SK-N-SH (cell line): ENCODE results near the gene CRHBP. TPM values are rescaled to one million over a fixed set of nuclear protein-coding genes. Genes with fewer than 3 reads are reported as not detected.

ENCODE experiments used
- CTCF ChIA-PET: fragments of 300-600, 350-600 bp; formaldehyde crosslinking; extraction: SDS; loops from one replicate; lab custom pipeline; 2021; lab: Yijun Ruan, JAX
- POLR2A ChIA-PET: fragments of 350-600 bp; sonication (Branson Sonifier 250); formaldehyde crosslinking; extraction: SDS; loops from one replicate; lab custom pipeline; 2020; ENCODE audit warnings: antibody characterized with exemption, inconsistent platforms; lab: Yijun Ruan, JAX
- DNase-seq: peaks from one replicate; pipeline ENCODE4 v3.0.0; 2012
- H2AFZ ChIP-seq: fragments of 200-600 bp; sonication (generic); 2 replicates; pipeline ENCODE4 v1.8.1; 2016; ENCODE audit warnings: antibody characterized with exemption, mild to moderate bottlenecking, low read depth
- H3F3A ChIP-seq: fragments of 200-600 bp; sonication (generic); replicated peaks from 2 replicates; pipeline ENCODE3; 2016; ENCODE audit warnings: antibody characterized with exemption, mild to moderate bottlenecking; ENCODE audit not compliant: insufficient read depth
- H3K27ac ChIP-seq, 2 experiments: fragments of 200-500 bp in 1 of 2; fragments of 200-600 bp in 1 of 2; sonication (Bioruptor generic) in 1 of 2; sonication (generic), shearing (Covaris generic) in 1 of 2; 2 replicates each; pipeline versions ENCODE4 v1.5.1 to v1.6.1; 2014 to 2016; ENCODE audit warnings: low read depth in 2 of 2, inconsistent platforms in 1 of 2, low read length in 1 of 2, mild to moderate bottlenecking in 1 of 2, mixed read lengths in 1 of 2
- H3K27me3 ChIP-seq: fragments of 200-600 bp; sonication (generic), shearing (Covaris generic); 2 replicates; pipeline ENCODE4 v1.6.1; 2016; ENCODE audit warnings: mixed run types; ENCODE audit not compliant: insufficient read depth
- H3K36me3 ChIP-seq, 2 experiments: fragments of 200-500 bp in 1 of 2; fragments of 200-600 bp in 1 of 2; sonication (Bioruptor generic) in 1 of 2; sonication (generic) in 1 of 2; replicated peaks in 1 of 2; 2 replicates each; pipeline versions ENCODE3 to v1.5.1; 2014 to 2016; ENCODE audit warnings: low read length in 1 of 2, mild to moderate bottlenecking in 1 of 2; ENCODE audit not compliant: insufficient read depth in 2 of 2, control insufficient read depth in 1 of 2
- H3K4me1 ChIP-seq, 2 experiments: fragments of 200-500 bp in 1 of 2; fragments of 200-600 bp in 1 of 2; sonication (Bioruptor generic) in 1 of 2; sonication (generic), shearing (Covaris generic) in 1 of 2; 2 replicates each; pipeline versions ENCODE4 v1.5.1 to v1.6.1; 2014 to 2016; ENCODE audit warnings: low read depth in 1 of 2, low read length in 1 of 2, mixed run types in 1 of 2; ENCODE audit not compliant: insufficient read depth in 2 of 2, control insufficient read depth in 1 of 2
- H3K4me2 ChIP-seq: fragments of 200-600 bp; sonication (generic), shearing (Covaris generic); 2 replicates; pipeline ENCODE4 v1.6.1; 2017; ENCODE audit warnings: mixed run types
- H3K4me3 ChIP-seq, 2 experiments: fragments of 200-500 bp in 1 of 2; fragments of 200-600 bp in 1 of 2; sonication (Bioruptor generic) in 1 of 2; sonication (generic), shearing (Covaris generic) in 1 of 2; 2 replicates each; pipeline versions ENCODE4 v1.5.1 to v1.8.1; 2014 to 2016; ENCODE audit warnings: low read depth in 2 of 2, inconsistent platforms in 1 of 2, low read length in 1 of 2, mild to moderate bottlenecking in 1 of 2, mixed read lengths in 1 of 2, moderate library complexity in 1 of 2
- H3K79me2 ChIP-seq: fragments of 200-600 bp; sonication (generic); 2 replicates; pipeline ENCODE4 v1.8.1; 2017; ENCODE audit warnings: mild to moderate bottlenecking; ENCODE audit not compliant: insufficient read depth
- H3K9ac ChIP-seq: fragments of 200-600 bp; sonication (generic); 2 replicates; pipeline ENCODE4 v1.6.1; 2017; ENCODE audit warnings: mixed run types
- H3K9me2 ChIP-seq: fragments of 200-600 bp; sonication (generic); 2 replicates; pipeline ENCODE4 v1.6.1; 2017; ENCODE audit warnings: mixed run types
- H3K9me3 ChIP-seq: fragments of 200-600 bp; sonication (generic); 2 replicates; pipeline ENCODE4 v1.6.1; 2017; ENCODE audit warnings: mixed run types, mild to moderate bottlenecking, moderate library complexity
- H4K20me1 ChIP-seq: fragments of 200-600 bp; sonication (generic); 2 replicates; pipeline ENCODE4 v1.6.1; 2017; ENCODE audit warnings: mild to moderate bottlenecking, mixed run types; ENCODE audit not compliant: insufficient read depth
- CTCF ChIP-seq: fragments of 200-600 bp; sonication (generic); IDR thresholded peaks from 2 replicates; pipeline ENCODE4 v1.6.1; 2017; ENCODE audit warnings: antibody characterized with exemption, mild to moderate bottlenecking, moderate library complexity
- EP300 ChIP-seq, 2 experiments: IDR thresholded peaks; 2 replicates each; pipeline versions ENCODE4 v1.4.0 to v1.6.1; 2012; ENCODE audit warnings: borderline replicate concordance in 1 of 2, low read depth in 1 of 2, low read length in 1 of 2
- GATA2 ChIP-seq: sonication (generic); formaldehyde crosslinking; IDR thresholded peaks from 2 replicates; pipeline ENCODE4 v1.5.0; 2020; ENCODE audit warnings: mild to moderate bottlenecking, missing genetic modification reagents
- JUND ChIP-seq: IDR thresholded peaks from 2 replicates; pipeline ENCODE4 v1.4.0; 2012
- MXI1 ChIP-seq: IDR thresholded peaks from 2 replicates; pipeline ENCODE4 v1.6.1; 2012; ENCODE audit warnings: mild to moderate bottlenecking, low read depth, low read length, improper control_type of control experiment
- NFIC ChIP-seq: IDR thresholded peaks from 2 replicates; pipeline ENCODE4 v1.4.0; 2012; ENCODE audit warnings: borderline replicate concordance
- RFX5 ChIP-seq: IDR thresholded peaks from 2 replicates; pipeline ENCODE4 v1.6.1; 2012; ENCODE audit warnings: mild to moderate bottlenecking, improper control_type of control experiment, low read length
- RXRA ChIP-seq: IDR thresholded peaks from 2 replicates; pipeline ENCODE4 v1.4.0; 2012; ENCODE audit warnings: low read depth, mild to moderate bottlenecking, borderline replicate concordance
- SMC3 ChIP-seq: IDR thresholded peaks from 2 replicates; pipeline ENCODE4 v1.6.1; 2012; ENCODE audit warnings: low read depth, low read length, improper control_type of control experiment
- TCF12 ChIP-seq: IDR thresholded peaks from 2 replicates; pipeline ENCODE4 v1.4.0; 2012
- TEAD4 ChIP-seq: IDR thresholded peaks from 2 replicates; pipeline ENCODE4 v1.4.0; 2012; ENCODE audit warnings: mild to moderate bottlenecking, borderline replicate concordance; ENCODE audit not compliant: insufficient read depth
- WGBS: methylation state at CpG from one replicate; pipeline ENCODE4 v1.1.6; 2017; ENCODE audit warnings: low lambda C conversion rate; 5-methylcytosine and 5-hydroxymethylcytosine counted together
- polyA plus RNA-seq, 3 experiments: library from polyadenylated mRNA; depleted of rRNA; stranded (reverse); fragments of >200 nt; gene quantifications; 2 replicates each; pipeline ENCODE4 v1.2.3, GENCODE V29; 2012
- TF ChIP-seq, protein P1 (sequence below): fragments of 150-350 bp; IDR thresholded peaks from 2 replicates; pipeline ENCODE4 v1.6.1; 2017; ENCODE audit warnings: antibody characterized with exemption, low read length, low read depth, borderline replicate concordance

Gene CRHBP
- polyA plus RNA-seq, 1 of the 3 experiments (the other 2 are of a cell fraction): not detected

DNA sequence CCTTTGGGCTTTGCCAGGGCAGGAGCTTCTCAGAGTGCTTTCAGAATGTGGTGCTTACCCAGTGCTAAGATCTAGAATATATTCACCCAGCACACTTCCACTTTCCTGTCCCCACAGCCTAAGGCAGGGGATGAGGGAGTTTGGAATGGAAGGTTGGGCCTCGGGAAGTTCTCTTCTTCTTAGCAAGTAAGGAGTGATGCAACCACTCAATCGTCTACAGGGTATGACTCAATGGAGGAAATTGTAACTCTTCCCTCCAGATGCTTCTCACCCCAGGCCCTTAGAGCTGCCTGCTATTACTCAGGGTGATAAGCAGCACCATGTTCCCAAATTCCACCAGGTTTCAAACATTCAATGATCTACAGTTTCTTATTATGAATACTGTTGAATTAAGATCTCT is 46.6 kb downstream of the CRHBP start:
- no peaks in the 10 kb centered on the region for H3K36me3 ChIP-seq
- POLR2A ChIA-PET: no interaction called here
- no peak overlapping the region for H3K9ac ChIP-seq
- no peak for DNase-seq
- no peak overlapping the region for H2AFZ ChIP-seq
- H4K20me1 ChIP-seq: no peaks in the 10 kb centered on the region
- H3K9me2 ChIP-seq: no peaks in the 10 kb centered on the region
- H3K9me3 ChIP-seq: no peaks in the 10 kb centered on the region
- H3K4me1 ChIP-seq: no peaks in the 10 kb centered on the region
- H3K27me3 ChIP-seq: no peaks in the 10 kb centered on the region; the same call in 1 of the 2 replicates
- H3K4me3 ChIP-seq: no peak overlapping the region
- no peak overlapping the region for H3K4me2 ChIP-seq
- TF ChIP-seq MXI1: no peak
- TF ChIP-seq NFIC: no peak
- no peak for TF ChIP-seq SMC3
- no peaks in the 10 kb centered on the region for H3K79me2 ChIP-seq
- 12% methylated on average over 2 of the region's 2 CpGs for WGBS
- H3F3A ChIP-seq: no peaks in the 10 kb centered on the region
- H3K27ac ChIP-seq: no peak overlapping the region
- CTCF ChIA-PET: no interaction called here

DNA sequence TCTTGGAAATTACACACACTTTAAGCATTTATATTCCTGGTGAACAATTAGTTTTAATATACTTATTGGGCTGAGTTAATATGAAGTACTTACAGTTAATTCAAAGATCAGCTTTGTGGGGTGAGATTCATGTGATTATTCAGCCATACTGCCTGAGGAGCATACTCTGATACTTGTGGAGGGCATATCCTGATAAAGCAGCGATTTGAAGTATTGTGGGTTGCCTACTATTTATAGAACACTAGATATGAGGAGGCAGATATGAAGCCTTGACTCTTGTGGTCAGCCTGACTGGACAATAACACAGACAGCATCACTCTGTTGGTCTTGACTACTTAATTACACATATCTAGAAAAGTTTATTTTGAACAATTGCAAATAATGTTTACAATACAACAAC is 50.4 kb downstream of the CRHBP start:
- TF ChIP-seq TEAD4 (no peak), EP300 (IDR thresholded peaks at IDR 0.05; ENCODE audit: borderline replicate concordance in 1 of 2, low read depth in 1 of 2, low read length in 1 of 2) (no peak)
- TF ChIP-seq, protein P1, sequence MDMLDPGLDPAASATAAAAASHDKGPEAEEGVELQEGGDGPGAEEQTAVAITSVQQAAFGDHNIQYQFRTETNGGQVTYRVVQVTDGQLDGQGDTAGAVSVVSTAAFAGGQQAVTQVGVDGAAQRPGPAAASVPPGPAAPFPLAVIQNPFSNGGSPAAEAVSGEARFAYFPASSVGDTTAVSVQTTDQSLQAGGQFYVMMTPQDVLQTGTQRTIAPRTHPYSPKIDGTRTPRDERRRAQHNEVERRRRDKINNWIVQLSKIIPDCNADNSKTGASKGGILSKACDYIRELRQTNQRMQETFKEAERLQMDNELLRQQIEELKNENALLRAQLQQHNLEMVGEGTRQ: no peak
- H3K9ac ChIP-seq: no peak overlapping the region
- no peaks in the 10 kb centered on the region for H3K9me2 ChIP-seq
- DNase-seq: no peak
- no peaks in the 10 kb centered on the region for H3K4me1 ChIP-seq
- H4K20me1 ChIP-seq: no peaks in the 10 kb centered on the region
- no peaks in the 10 kb centered on the region for H3F3A ChIP-seq
- no peaks in the 10 kb centered on the region for H3K9me3 ChIP-seq
- H3K79me2 ChIP-seq: no peaks in the 10 kb centered on the region
- ChIA-PET CTCF (interaction anchor here (1.1 kb wide), 1 partner anchor 134 kb away, joined by 3 read pairs; no protein-coding TSS in a partner anchor), POLR2A (no interaction called here)
- no peak overlapping the region for H3K4me3 ChIP-seq
- H3K27ac ChIP-seq: no peak overlapping the region
- H3K4me2 ChIP-seq: no peak overlapping the region
- no peak overlapping the region for H2AFZ ChIP-seq
- no peaks in the 10 kb centered on the region; the same call in 1 of the 2 replicates for H3K27me3 ChIP-seq
- 0% methylated on average over 1 of the region's 1 CpG for WGBS
- H3K36me3 ChIP-seq: no peaks in the 10 kb centered on the region

DNA sequence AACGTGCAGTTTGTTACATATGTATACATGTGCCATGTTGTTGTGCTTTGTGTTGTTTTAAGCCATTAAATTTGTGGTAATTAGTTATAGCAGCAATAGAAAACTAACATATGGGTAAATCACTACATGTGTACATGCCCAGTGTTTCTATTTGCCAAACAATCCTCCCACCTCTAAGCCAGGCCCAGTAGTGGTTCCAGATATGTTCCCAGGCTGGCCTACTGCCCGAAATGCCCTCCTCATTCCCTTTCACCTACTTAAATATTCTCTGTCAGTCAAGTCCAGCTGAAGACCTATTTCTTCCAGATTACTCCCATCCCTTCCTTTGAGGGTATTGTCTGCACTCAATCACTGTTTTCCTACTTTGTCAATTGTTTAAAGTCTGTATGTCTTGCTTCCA is 53.3 kb downstream of the CRHBP start:
- Histone ChIP-seq H3K27me3 (no peaks in the 10 kb centered on the region; the same call in 1 of the 2 replicates), H3K9me2 (no peaks in the 10 kb centered on the region), H3K9me3 (no peaks in the 10 kb centered on the region), H3K4me2 (no peak overlapping the region), H2AFZ (no peak overlapping the region), H3K4me1 (no peaks in the 10 kb centered on the region; a peak in 1 of 4 replicates), H3K9ac (no peak overlapping the region), H3K27ac (no peak overlapping the region), H4K20me1 (no peaks in the 10 kb centered on the region), H3F3A (no peaks in the 10 kb centered on the region), H3K36me3 (no peaks in the 10 kb centered on the region), H3K79me2 (no peaks in the 10 kb centered on the region), H3K4me3 (no peak overlapping the region)
- WGBS: 43% methylated on average over 2 of the region's 2 CpGs
- DNase-seq: no peak
- no peak for TF ChIP-seq RXRA
- no peak for TF ChIP-seq CTCF
- no peak for TF ChIP-seq RFX5
- TF ChIP-seq JUND: no peak
- TF ChIP-seq TCF12: no peak
- TF ChIP-seq GATA2: no peak
- ChIA-PET POLR2A (no interaction called here), CTCF (no interaction called here)
